ENCODE results near the gene PNLIPRP1.

Gene PNLIPRP1

DNA sequence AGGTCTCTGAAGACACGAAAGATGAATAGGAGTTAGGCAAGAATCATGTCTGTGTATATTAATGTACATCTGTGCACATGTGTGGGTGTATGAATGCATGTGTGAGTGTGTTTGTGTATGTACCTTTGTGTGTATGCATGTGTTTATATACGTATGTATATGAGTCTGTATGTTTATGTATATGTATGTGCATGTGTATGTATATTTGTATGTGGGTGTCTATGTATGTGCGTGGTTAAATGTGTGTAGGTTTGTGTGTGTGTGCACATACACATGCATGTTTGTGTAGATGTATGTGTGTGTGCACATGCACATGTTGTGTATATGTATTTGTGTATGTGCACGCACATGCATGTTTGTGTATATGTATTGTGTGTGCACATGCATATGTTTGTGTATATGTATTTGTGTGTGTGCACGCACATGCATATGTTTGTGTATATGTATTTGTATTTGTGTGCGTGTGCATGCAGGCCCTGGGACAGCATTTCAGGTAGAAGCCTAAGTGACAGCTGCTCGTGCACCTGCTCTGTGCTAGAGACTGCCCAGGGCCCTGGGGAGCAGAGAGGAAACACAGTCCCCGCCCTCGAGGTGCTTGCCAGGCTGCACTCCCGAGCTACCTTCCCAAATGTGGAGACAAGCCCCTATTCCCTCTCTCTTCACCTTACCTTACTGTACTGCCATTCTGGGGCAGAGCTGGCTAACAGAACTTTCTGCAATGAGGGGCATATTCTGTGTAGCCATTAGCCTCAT, 12.1 kb downstream of the PNLIPRP1 start:
- no peak for DNase-seq

DNA sequence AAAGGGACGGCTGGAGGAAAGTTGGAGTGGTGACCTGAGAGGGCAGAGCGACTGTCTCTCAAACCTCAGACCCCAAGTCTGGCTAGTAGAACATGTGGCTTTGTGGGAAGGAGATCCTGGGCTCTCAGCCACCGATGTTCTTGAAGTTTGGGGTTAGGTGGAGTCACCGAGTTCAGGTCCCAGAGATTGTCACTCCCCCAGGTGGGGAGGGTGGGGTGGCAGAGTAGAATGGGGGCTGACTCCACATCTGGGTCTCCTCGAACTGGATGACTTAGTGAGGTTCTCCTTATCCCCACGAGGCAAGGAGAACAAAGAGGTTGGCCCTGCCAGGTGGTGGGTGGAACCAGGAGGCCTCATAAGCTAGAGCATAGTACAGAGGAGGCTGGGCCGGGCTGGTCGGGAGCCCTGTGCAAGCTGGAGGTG, 15.3 kb downstream of the PNLIPRP1 start:
- no peak for DNase-seq

DNA sequence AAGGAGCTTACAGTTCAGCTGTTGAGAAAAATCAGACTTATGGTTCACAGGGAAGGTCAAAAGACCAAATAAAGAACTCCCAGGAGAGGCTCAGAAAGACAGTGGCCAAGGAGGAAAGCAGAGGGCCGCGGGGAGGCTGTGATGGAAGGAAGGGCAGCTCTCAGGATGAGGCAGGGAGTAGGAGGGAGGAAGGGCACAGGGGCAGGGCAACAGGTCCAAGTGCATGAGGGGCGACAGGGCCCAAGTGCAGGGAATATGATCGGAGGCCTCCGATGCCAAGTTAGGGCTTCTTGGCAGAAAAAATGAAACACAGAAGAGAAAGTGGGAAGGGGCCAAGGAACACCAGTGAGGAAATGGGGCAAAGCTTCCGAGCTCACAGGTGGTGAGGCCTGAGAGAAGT, 16.6 kb downstream of the PNLIPRP1 start:
- DNase-seq = no peak

DNA sequence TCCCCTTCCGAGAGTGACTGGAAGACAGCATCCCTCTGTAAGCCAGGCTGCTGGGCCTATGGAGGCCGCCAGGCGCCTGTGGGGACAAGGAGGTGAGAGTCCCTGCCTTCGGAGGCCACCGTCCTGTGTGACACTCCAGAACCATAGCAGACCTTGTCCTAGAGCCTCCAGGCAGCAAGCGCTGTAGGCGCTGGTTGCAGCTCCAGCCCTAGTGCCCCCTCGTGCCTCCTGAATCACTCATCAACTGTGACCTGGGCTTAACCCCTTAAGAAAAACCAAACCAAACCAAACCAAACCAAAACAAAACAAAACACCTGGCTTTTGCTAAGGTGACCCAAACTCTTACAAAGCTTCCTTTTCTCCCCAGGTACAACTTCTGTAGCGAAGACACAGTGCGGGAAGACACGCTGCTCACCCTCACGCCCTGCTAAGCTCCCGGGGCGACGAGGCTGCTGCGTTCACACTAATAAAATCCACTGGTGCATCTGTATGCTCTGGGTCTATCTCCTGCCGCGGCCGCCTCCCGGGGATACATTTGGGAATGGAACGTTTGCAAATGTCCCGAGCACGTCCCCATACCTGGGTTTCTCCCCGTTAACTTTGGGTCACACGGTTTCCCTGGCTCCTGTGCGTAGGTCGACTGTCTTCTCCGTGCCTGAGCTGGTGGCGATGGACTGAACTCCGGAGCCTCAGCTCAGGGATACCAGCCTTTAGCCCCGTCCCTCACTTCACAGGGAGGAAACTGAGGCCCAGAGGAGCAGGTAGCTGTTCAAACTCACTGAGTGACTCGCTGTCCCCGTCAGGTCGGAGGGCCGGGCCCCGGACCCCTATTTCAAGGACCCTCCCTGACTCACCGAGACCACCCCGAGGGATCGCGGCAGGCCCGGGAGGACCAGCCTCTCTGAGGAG, 18.2 kb downstream of the PNLIPRP1 start:
- DNase-seq = no peak

DNA sequence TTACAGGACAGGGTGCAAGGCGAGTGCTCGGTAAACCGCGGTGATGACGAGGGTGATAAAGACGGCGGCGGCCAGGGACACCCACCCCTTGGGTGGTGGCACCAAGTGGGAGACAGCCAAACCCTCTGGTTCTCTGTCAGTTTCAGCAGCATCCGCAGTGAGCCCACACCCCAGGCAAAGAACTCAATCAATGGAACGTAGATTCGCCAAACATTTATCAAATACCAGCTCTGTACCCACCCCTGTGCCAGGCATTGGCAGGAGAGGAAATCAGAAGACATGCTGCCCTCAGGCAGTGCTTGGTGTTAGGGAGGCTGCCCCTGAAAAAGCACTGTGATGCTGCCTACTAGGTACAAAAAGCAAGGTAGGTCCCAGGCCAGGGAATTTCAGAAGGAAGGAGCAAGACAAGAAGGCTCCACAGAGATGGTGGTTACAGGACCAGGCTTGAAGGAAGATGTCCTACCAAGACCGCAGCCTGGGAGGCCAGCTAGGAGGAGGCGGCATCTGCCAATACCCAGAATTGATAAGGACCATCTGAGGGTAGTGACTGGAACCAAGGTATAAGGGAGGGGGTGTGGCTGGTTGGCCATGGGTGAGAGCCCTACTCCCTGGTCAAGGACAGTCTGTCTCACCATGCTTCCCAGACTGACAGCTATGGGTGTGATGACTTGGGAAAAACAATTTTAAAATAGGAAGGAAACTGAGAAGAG, 19.8 kb downstream of the PNLIPRP1 start:
- DNase-seq = no peak

DNA sequence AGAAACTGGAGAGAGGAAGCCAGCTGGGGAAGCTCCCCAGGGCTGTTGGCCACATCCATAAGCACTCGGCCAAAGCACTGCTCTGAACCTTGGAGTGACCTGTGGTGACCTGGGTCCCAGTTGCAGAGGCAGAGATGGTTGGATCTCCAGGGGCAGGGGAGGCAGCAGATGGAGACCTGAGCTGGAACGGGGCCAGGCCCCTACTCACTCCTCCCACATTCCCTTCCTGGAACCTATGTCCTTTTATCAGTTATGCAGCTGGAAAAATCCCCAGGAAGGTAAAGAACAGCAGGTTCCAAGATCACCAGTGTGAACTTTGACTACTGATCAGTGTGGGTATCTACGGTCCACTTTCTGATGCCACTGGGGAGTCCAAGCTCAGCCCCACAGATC, 20.4 kb downstream of the PNLIPRP1 start:
- DNase-seq = no peak

DNA sequence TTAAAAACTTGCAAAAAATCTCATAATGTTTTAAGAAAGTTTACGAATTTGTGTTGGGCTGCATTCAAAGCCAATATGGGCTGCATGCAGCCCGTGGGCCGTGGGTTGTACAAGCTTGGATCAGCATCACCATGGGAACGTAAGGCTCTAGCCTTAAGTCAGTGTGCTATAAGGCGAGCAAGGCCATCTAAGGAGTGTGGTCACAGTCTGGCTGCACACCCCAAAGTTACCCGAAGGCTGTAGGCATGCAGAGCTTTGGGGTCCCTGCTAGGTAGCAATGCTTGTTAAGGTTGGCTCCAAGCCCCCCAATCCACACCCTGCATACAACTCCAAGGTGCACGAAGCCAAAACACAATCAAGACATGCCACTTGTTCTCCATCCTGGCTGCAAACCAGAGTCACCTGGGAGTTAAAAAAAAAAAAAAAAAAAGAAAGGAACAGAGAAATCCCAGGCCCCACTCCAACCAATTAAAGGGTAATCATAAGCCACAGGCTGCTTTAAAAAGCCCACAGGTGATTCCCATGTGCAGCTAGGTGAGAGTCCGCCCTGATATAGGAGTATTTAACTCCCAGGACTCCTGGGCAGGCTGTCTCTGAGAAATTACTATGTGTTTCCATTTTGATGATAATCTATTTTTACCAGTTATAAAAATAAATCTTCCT, 21.5 kb downstream of the PNLIPRP1 start:
- DNase-seq = no peak

DNA sequence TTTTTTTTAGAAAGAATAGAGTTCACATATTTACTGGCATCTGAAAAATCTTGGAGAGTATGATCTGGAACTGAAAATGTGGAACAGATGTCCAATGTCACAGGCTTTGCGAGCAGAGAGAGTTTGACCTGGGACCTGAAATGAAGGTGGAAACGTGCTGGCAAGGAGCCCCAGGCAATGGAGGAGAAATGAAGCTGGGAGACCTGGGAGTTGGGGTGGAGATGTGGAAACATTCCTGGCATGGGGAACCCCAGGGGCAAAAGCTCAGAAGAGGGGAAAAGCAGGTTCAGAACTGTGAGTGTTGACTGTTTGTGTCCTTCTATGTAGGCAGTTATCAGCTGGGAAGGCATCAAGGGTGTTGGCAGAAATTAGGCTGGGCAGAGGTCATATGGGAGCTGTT, 22.7 kb downstream of the PNLIPRP1 start:
- DNase-seq = no peak

DNA sequence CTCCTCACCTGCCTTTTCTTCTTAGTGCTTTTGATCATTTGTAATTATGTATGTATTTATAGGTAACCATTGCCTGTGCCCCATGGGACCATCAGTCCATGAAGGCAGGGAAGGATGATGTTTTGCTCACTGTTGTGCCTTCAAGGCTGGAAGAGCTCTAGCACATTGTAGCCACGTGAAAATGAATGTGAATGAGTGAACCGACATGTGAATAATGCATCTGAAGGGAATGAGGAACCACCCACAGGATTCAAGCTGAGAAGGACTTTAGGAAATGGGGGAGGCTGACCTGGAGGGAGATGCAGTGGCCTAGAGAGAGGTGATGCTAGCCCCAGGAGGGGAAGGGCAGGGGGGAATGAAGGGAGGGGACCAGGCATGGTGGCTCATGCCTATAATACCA, 24.0 kb downstream of the PNLIPRP1 start:
- DNase-seq = no peak

DNA sequence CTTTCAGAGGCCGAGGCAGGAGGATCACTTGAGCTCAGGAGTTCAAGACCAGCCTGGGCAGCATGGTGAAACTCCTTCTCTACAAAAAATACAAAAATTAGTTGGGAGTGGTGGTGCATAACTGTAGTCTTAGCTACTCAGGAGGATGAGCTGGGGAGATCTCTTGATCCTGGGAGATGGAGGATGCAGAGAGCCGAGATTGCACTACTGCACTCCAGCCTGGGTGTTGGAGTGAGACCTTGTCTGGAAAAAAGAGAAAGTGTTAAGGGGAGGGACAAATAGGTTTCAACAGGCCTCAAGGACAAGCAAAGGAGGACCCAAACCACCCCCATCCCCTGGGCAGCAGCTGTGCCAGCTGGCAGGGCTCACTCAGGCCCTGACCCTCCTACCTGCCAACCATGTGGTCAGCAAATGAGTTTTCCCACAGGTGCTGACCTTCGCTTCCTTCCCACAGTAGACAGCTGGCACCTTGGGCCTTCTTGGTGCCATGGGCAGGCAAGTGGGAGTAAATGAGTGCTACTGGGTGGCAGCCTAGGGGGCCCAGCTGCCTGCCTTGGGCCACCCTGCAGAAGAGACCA, 24.5 kb downstream of the PNLIPRP1 start:
- no peak for DNase-seq

DNA sequence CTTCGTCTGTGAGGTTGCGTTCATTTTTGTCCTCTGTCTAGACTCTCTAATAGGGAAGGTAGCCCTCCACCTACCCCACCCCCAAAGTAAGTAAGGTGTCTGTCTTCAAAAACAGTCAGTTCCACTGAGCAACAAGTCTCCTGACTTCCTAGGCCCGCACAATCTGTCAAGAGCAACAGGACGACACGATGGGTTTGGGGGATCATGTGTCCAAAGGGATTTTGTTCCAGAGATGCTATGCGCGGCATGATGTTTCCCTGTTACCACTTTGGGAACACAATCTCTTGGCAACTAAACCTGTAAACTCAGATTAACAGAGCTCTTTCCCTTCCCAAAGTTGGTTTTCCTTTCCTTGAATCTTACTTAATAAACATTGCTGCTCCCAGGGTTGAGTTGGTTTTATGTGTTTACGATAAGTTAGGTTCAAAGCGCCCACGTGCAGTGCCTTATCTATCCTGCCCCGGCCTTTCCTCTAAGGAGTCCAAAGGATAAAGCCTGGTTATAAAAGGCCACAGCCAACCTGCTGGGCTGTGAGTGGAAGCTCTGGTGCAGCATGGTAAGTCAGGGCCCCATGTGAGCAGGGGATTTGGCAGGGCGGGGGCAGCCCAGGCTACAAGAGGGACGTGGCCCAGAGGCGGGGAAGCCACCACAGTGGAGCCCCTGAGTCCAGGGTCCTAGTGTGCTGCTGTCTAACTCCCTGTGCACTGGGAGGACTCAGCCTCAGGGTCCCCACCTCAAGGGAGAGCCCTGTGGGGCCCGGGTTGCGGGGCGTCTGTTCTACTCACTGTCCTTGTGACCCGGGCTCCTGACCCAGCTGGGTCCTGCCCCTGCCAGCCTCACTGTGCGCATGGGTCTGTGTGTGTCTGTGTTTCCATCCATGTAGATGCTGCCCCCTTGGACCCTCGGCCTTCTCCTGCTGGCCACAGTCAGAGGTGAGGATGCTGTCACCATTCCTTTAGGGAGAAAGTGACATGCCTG, 30.0 kb downstream of the PNLIPRP1 start, which contains the start of gene PNLIPRP2:
PNLIPRP2 (plus strand) TSS at position 531 of the 978 bp plus-strand sequence.
- no peak for DNase-seq

DNA sequence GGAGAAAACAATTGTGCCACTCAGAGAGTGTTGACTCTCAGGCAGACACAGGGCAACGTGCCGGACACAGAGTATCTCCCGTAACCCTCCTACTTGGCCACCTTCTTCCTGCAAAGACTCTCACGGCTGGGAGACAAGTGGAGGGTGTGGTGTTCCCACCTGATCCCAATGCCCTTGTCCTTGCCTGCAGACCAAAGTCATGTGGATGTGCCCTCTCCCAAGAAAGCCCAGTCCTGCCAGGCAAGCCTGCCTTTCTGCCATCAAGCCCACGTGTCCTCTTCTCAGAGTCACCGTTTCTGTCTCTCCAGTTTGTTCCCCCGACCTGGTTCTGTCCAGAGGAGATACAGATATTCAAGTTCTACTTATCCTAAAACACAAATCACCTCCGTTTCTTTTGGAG, 30.7 kb downstream of the PNLIPRP1 start:
- DNase-seq = no peak

DNA sequence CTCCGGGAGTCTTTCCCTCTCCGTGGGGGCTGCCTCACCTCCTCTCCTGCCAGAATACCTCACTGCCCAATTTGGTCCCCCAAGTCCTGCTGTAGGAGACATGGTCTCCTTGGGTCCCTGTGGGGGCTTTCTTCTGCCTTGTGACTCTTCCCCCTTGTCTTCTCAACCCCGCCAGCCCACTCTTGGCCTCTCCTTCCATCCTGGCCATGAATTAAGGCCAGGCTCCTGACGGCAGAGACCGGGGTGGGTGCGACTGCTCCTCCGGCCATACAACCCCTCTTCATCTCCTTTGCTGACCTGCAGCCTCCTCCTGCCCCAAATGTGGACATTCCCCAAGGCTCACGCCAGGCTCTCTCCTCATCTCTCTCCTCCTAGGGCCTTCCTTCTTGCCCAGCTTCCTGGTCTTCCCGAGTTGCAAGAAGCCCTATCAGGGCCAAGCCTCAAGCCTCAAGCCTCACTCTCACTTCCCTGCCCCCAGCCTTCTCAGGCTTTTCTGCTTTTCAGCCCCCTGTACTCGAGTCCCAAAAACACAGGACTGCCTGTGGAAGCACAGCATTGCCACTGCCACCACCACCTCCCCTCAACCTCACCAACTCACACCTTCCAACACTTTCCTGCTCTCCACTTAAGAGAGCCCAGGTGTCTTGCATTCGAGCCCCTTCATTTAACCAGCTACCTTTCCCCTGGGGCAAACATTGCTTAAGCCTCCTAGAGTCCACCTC, 31.3 kb downstream of the PNLIPRP1 start:
- DNase-seq = no peak

DNA sequence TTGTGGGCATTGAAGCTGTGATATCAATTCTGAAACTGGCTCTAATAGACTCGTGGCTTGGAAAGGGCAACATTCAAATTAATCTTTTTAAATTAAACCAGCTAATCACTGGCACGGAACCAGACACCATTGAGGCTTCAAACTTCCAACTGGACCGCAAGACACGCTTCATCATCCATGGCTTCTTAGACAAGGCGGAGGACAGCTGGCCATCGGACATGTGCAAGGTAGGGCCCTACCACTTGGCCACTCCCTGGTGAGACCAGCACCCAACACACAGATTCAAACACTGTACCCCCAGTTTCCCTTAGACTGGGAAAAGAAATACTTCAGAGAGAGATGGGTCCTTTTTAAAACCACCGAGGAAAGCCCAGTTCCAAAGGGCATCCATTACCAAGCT, 35.1 kb downstream of the PNLIPRP1 start:
- DNase-seq = no peak

DNA sequence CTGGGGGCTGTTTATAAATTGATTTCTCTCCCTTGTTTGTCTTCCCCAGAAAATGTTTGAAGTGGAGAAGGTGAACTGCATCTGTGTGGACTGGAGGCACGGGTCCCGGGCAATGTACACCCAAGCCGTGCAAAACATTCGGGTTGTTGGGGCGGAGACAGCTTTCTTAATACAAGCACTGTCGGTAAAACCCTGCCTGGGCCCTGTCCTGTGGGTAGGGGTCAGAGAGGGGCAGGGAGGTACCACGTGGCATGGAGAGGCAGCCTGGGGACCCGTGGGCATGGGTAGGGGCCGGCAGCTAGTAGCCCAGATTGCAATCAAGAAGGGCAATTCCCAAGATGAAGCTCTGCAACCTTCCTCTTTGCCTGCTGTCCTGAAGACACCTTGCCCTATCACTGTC, 36.1 kb downstream of the PNLIPRP1 start:
- no peak for DNase-seq

DNA sequence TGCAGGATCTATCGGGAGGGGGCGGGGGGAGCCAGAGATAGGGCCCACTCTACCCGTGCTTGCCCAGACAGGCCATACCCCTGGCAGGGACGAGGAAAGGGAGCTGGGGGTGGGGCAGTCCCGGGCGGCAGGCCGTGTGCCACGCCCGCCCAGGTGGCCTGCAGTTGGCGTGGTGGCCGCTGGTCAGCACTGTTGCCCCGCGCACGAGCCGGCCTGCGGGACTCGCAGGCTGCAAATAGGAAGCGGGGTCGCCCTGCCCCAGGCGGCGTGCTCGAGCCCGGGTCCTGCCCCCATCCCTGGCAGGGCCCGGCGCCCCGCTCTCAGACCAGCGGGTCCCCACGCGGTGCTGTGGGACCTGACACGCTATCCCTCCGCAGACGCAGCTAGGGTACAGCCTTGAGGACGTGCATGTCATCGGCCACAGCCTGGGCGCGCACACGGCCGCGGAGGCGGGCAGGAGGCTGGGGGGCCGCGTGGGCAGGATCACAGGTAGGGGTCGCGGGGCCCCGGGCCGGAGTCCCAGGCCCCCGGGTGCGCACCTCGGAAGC, 36.7 kb downstream of the PNLIPRP1 start:
- DNase-seq = peak in 1 of 2 experiments; percentile 10

DNA sequence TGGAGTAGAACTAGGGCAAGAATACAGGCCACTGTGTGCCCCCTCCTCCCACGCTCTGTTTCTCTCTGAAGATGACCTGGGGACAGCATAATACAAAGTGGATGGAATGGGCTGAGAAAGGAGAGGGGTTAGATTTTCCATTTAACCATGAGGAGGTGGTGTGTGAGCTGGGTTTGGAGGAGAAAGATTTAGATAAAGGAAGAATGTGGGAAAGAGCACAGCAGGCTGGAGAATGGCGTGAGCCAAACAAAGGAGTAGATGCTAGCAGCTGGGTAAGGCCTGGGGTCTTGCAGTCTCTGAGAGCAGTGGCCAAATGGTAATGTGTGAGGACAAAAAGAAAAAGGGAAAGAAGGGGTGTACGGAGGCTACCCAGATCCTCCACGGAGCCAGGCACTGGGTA, 38.6 kb downstream of the PNLIPRP1 start:
- DNase-seq = no peak

DNA sequence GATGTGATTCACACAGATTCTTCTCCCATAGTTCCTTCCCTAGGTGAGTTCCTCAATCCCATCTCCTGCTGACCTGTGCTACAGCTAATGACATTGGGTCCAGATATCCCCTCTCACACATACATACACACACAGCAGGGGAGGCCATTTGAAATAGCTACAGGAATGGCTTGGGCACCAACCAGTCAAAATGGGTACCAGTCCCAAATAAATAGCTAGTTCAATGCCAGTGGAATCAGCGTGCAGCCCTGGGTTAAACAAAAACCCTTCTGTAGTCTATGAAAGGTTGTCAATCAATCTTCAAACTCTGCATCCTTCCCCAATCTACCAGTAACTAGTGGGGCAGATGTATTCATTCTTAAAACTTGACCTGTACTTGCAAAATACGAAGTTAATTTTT, 39.3 kb downstream of the PNLIPRP1 start:
- DNase-seq = no peak

DNA sequence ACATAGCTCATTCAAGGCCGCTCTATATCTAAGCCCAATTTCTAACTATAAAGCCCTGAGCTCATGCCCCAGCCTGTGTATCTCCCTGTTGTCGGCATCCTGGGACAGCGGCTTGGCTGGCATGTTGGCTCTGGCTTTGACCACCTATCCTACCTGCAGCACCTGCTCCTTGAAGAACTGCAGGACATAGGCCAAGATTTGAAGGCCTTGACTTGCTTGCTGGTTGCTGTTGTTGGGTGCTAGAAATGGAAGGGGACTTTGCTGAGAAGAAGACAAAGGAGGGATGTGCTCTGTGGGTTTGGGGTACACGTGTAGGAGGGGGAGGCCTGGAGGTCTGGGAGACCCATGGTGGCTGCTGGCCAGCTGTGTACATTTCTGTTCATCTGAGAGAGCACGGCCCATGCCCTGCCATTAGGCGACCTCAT, 41.1 kb downstream of the PNLIPRP1 start:
- DNase-seq = no peak

DNA sequence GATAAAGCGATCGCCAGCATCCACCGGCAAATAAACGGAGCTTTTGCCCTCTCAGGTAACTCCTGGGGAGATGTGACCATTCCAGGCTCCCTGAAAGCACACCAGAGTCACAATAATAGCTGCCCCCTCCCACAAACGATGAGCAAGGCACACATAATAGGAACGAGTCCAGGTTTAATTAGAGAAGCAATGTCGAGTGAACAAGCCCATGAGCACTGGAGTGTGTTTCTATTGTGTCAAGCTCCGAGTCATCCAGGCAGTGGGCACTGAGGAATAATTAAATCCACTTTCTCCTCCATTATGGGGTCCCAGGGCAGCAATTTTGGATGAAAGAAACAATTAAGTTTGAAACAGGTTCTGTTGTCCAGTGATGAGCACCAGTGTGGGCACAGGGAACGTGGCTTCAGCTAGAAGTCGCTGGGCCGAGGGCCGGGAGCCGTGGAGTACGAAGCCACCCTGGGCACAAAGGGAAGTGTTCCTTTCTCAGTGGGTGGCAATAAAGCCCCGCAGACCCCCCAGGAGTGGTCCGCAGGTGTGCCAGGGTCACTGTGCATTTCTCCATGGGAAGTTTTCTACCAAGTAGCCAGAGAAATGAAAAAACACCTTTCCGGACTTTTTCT, 41.9 kb downstream of the PNLIPRP1 start:
- DNase-seq = no peak
